C4-2B (cell line): ENCODE data around the gene ZNF473.

ENCODE experiments used
- H3K27ac ChIP-seq: fragments of 450-650 bp; 2 replicates; pipeline ENCODE4 v1.5.1; 2017
- CTCF ChIP-seq: fragments of 450-650 bp; conservative IDR thresholded peaks from 2 replicates; pipeline ENCODE4 v1.5.1; 2017; ENCODE audit warnings: mild to moderate bottlenecking
- ZFX ChIP-seq: fragments of 450-650 bp; IDR thresholded peaks from 2 replicates; pipeline ENCODE4 v1.6.1; 2017

ZNF473 gene

GRCh38 chr19:50003810-50004419 is 21.9 kb upstream of the ZNF473 start:
- H3K27ac ChIP-seq: no peak overlapping the region
- TF ChIP-seq CTCF: no peak
- no peak for TF ChIP-seq ZFX

GRCh38 chr19:50005428-50005827 is 20.4 kb upstream of the ZNF473 start:
- no peak for TF ChIP-seq ZFX
- TF ChIP-seq CTCF: no peak
- H3K27ac ChIP-seq: no peak overlapping the region

DNA sequence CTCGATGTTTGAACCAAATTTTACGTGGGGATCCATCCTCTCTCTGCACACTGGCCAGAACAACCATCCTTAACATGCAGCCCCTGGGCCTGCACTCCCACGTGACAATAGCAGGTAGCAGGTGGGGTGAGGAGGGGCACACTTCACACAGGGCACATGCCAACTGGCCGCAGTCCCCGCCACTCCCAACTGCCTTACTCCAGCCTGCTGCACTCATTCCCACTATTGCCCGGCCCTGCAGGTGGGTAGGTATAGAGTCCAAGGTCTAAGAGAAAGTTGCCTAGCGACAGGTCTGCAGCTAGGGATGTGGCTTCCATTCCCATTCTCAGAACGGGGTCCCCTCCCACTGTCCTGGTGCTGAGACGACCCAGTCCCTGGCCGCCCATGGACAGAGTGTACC is 18.6 kb upstream of the ZNF473 start:
- TF ChIP-seq CTCF (no peak), ZFX (no peak)
- no peak overlapping the region for H3K27ac ChIP-seq

- no peak overlapping the region for H3K27ac ChIP-seq
- no peak for TF ChIP-seq CTCF
- TF ChIP-seq ZFX: 0 out of 2 replicates have a peak, but pooled peaks have one; percentile 12
These were observed 17.9 kb upstream of the ZNF473 start for GRCh38 chr19:50007947-50008346.

DNA sequence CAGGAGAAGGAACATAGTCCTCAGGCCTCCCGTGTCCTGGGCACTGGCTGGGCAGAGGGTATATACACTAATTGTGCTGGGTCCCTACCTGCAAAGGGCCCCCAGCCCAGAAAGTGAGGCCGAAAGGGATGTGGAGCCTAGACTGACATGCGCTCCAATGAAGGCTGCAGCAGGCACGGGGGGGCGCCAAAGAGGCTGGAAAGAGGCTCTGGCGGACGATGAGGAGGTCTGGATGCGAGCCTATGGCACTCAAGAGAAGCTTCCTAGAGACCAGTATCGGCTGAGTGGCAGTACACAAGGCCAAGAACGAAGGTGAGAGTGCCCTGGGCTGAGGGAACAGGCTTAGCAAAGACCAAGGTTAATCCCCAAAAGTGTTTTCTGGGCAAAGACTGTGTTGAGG is 17.3 kb upstream of the ZNF473 start:
- TF ChIP-seq ZFX: no peak
- TF ChIP-seq CTCF: no peak
- no peak overlapping the region for H3K27ac ChIP-seq

DNA sequence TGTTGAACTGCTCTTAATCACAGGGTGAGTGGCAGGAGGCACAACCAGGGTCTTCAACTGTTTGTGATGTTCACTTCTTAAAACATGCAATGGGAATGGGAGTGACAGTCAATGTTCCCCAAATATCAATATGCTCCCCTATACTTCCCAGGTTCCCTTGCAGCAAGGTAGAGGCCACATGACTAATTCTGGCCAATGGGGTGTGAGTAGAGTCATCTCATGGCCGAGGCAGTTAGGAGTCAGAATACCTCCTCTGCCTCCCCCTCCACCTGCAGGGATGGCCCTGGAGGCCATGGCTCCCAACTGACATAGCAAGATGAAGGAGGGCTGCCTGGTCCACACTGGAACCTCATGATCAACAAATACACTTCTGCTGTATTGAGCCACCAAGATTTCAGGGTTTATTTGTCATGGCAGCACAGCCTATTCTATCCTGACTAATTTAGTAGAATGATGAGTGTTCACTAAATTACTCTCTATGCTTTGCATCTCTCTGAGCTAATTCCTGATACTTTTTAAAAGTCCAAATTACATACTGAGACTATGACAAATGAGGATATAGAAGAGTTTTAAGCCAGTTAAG is 9.5 kb upstream of the ZNF473 start:
- H3K27ac ChIP-seq: no peak overlapping the region
- TF ChIP-seq CTCF (no peak), ZFX (no peak)

GRCh38 chr19:50020481-50020880 is 5.3 kb upstream of the ZNF473 start:
- no peak overlapping the region for H3K27ac ChIP-seq
- no peak for TF ChIP-seq CTCF
- no peak for TF ChIP-seq ZFX
